HG02588 (cell line): ENCODE results near the gene N4BP2.

ENCODE experiments used
- ATAC-seq: cut with Tn5 transposase; IDR thresholded peaks from one replicate; pipeline ENCODE4 v1.9.1; 2021; ENCODE audit warnings: mild to moderate bottlenecking, moderate library complexity; ENCODE audit not compliant: unreplicated experiment

Gene N4BP2

DNA sequence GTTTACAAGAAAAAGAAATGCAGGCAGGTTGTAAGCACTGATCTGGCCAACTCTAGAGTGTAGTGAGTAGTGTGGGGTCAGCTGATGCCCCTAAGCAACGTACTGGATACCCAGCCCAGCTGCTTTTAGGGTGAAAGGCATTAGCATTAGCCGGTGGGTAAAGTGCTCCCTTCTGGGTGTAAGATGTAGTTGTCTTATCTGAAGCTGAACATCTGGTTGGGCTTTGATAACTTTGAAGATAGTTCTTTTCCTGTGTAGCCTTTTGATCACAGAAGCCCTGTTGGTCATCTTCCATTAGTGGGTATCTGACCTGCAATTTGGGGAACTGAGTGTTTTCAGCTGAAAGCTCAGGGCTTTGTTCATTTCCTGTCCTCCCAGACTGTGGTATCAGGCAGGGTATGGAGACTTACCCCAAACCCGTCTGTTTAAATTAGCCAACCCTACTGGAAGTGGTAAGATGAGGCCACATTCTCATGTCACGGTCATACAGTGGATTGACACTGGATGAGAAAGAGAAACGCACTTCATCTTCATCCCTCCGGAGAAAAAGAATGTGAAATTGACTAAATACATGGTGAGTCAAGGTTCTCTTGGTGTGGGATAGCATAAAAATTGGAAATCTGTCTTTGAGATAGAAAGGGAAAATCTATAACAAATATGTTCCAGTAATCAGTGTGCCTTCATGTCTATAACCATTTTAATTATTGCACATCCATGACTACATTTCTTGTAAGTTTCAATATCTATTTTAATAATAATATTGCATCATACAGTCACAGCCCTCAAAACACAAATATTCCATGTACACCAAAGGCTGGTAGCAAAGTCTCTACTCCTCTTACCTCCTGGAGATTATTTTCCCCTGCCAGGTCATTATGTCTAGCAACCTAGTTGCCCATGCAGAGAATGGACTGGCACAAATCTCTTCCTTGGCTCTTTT lies 148.9 kb downstream of the N4BP2 start:
- peak; percentile 48 for ATAC-seq

DNA sequence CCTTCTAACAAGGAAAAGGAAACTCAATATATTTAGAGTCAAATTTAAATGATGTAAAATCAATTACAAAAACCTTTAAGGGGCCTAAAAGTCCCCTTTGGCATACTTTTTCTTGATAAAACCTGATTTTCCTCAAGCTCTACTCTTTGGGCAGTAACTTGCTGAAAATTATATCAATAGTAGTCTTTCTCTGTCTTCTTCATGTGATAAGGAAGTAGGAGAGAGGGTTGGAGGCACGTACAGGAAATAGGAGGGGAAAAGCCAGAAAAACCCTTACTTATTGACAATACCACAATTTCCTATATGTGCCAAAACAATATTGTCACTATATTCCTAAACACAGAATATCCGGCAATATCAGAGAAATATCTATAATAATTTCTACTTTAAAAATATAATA lies 149.8 kb downstream of the N4BP2 start:
- no peak for ATAC-seq
